IMR-90 (cell line): ENCODE measurements around the gene PLSCR2. TPM values are rescaled to one million over a fixed set of nuclear protein-coding genes. Genes with fewer than 3 reads are reported as not detected.

Source experiments
- ATAC-seq: fragments of 200-7000 bp; cut with Tn5 transposase; 2 replicates; pipeline ENCODE4 v1.9.1; 2020; ENCODE audit warnings: low read depth, mild to moderate bottlenecking, moderate library complexity
- BruUV-seq: library from RNA; stranded (reverse); fragments of 400-500 nt; replicated peaks from 2 replicates; lab custom pipeline; 2021; lab: Mats Ljungman, UMichigan
- CTCF ChIA-PET: fragments of 300-600 bp; formaldehyde crosslinking; extraction: SDS; loops from one replicate; lab custom pipeline; 2021; ENCODE audit warnings: antibody characterized with exemption; lab: Yijun Ruan, JAX
- POLR2A ChIA-PET: fragments of 300-600 bp; sonication (Branson Sonifier 250); formaldehyde crosslinking; loops from one replicate; lab custom pipeline; 2022; ENCODE audit warnings: antibody characterized with exemption; ENCODE audit not compliant: unreplicated experiment; lab: Charles Lee
- DNase-seq: peaks from one replicate; pipeline ENCODE4 v3.0.0; 2013
- H2AFZ ChIP-seq: replicated peaks from 2 replicates; pipeline ENCODE3; 2013; ENCODE audit warnings: low read length, mild to moderate bottlenecking; ENCODE audit not compliant: poor library complexity
- H2AK5ac ChIP-seq: 2 replicates; pipeline ENCODE4 v1.6.1; 2013; ENCODE audit warnings: low read depth, low read length, inconsistent platforms
- H2AK9ac ChIP-seq: replicated peaks from 2 replicates; pipeline ENCODE3; 2013; ENCODE audit warnings: mild to moderate bottlenecking, low read depth, low read length, moderate library complexity; ENCODE audit not compliant: poor library complexity
- H2BK120ac ChIP-seq: 2 replicates; pipeline ENCODE4 v1.6.1; 2013; ENCODE audit warnings: low read depth, low read length, inconsistent platforms
- H2BK15ac ChIP-seq: 3 replicates; pipeline ENCODE4 v1.6.1; 2013; ENCODE audit warnings: low read depth, low read length, inconsistent platforms
- H2BK20ac ChIP-seq: 2 replicates; pipeline ENCODE4 v1.6.1; 2013; ENCODE audit warnings: low read depth, mild to moderate bottlenecking, inconsistent platforms, low read length, moderate library complexity
- H2BK5ac ChIP-seq: 2 replicates; pipeline ENCODE4 v1.6.1; 2013; ENCODE audit warnings: mild to moderate bottlenecking, low read depth, low read length, inconsistent platforms; ENCODE audit not compliant: poor library complexity, severe bottlenecking
- H3K14ac ChIP-seq: replicated peaks from 2 replicates; pipeline ENCODE4 v1.6.1; 2013; ENCODE audit warnings: low read depth, low read length, inconsistent platforms
- H3K18ac ChIP-seq: 2 replicates; pipeline ENCODE4 v1.6.1; 2013; ENCODE audit warnings: low read depth, low read length, control low read depth
- H3K23ac ChIP-seq: 2 replicates; pipeline ENCODE4 v1.6.1; 2013; ENCODE audit warnings: low read depth, low read length, inconsistent platforms
- H3K27ac ChIP-seq: 2 replicates; pipeline ENCODE4 v1.5.1; 2013; ENCODE audit warnings: mild to moderate bottlenecking, control low read depth, low read length; ENCODE audit not compliant: insufficient read depth
- H3K27me3 ChIP-seq: 2 replicates; pipeline ENCODE4 v1.6.1; 2013; ENCODE audit warnings: low read length; ENCODE audit not compliant: control insufficient read depth, insufficient read depth
- H3K36me3 ChIP-seq: 2 replicates; pipeline ENCODE4 v1.6.1; 2013; ENCODE audit warnings: low read length, mixed read lengths; ENCODE audit not compliant: control insufficient read depth, insufficient read depth
- H3K4ac ChIP-seq: 2 replicates; pipeline ENCODE4 v1.6.1; 2013; ENCODE audit warnings: low read depth, low read length, inconsistent platforms
- H3K4me1 ChIP-seq: 2 replicates; pipeline ENCODE4 v1.6.1; 2013; ENCODE audit warnings: low read length, mixed read lengths; ENCODE audit not compliant: control insufficient read depth, insufficient read depth
- H3K4me2 ChIP-seq: 2 replicates; pipeline ENCODE4 v1.6.1; 2013; ENCODE audit warnings: low read depth, mild to moderate bottlenecking, control low read depth, low read length, moderate library complexity
- H3K4me3 ChIP-seq: 2 replicates; pipeline ENCODE4 v1.5.1; 2013; ENCODE audit warnings: low read depth, mild to moderate bottlenecking, control low read depth, low read length, moderate library complexity; ENCODE audit not compliant: insufficient read depth
- H3K56ac ChIP-seq: 2 replicates; pipeline ENCODE4 v1.6.1; 2013; ENCODE audit warnings: low read length, inconsistent platforms; ENCODE audit not compliant: insufficient read depth; ENCODE audit errors: extremely low read depth
- H3K79me1 ChIP-seq, 2 experiments: 2 replicates each; pipeline ENCODE4 v1.6.1; 2013; ENCODE audit warnings: low read length in 2 of 2, inconsistent platforms in 1 of 2, low read depth in 1 of 2
- H3K9ac ChIP-seq: 2 replicates; pipeline ENCODE4 v1.6.1; 2013; ENCODE audit warnings: low read depth, low read length, control low read depth
- H3K9me1 ChIP-seq: 2 replicates; pipeline ENCODE4 v1.6.1; 2013; ENCODE audit warnings: low read length, inconsistent platforms; ENCODE audit not compliant: insufficient read depth
- H3K9me3 ChIP-seq: 2 replicates; pipeline ENCODE4 v1.6.1; 2013; ENCODE audit warnings: low read length; ENCODE audit not compliant: control insufficient read depth, insufficient read depth
- H4K20me1 ChIP-seq: 2 replicates; pipeline ENCODE4 v1.6.1; 2013; ENCODE audit warnings: low read length, inconsistent platforms; ENCODE audit not compliant: insufficient read depth
- H4K5ac ChIP-seq: 2 replicates; pipeline ENCODE4 v1.6.1; 2013; ENCODE audit warnings: mild to moderate bottlenecking, low read depth, low read length, control low read depth
- H4K8ac ChIP-seq, 2 experiments: 2 replicates each; pipeline ENCODE4 v1.6.1; 2013; ENCODE audit warnings: low read depth in 2 of 2, low read length in 2 of 2, control low read depth in 1 of 2, inconsistent platforms in 1 of 2
- H4K91ac ChIP-seq: 2 replicates; pipeline ENCODE4 v1.6.1; 2013; ENCODE audit warnings: low read depth, low read length, inconsistent platforms; ENCODE audit not compliant: insufficient read depth
- BHLHE40 ChIP-seq: fragments of 150-350 bp; IDR thresholded peaks from 2 replicates; pipeline ENCODE4 v1.6.1; 2016; ENCODE audit warnings: mild to moderate bottlenecking, low read depth, low read length
- CEBPB ChIP-seq: IDR thresholded peaks from 2 replicates; pipeline ENCODE4 v1.6.1; 2012; ENCODE audit warnings: low read depth, low read length, improper control_type of control experiment
- CHD1 ChIP-seq: IDR thresholded peaks from 2 replicates; pipeline ENCODE4 v1.6.1; 2012; ENCODE audit warnings: low read depth, low read length, improper control_type of control experiment
- FOS ChIP-seq: fragments of 150-350 bp; IDR thresholded peaks from 2 replicates; pipeline ENCODE4 v1.6.1; 2016; ENCODE audit warnings: low read depth, low read length
- MAFK ChIP-seq: IDR thresholded peaks from 2 replicates; pipeline ENCODE4 v1.6.1; 2012; ENCODE audit warnings: low read depth, low read length, improper control_type of control experiment
- MAZ ChIP-seq: IDR thresholded peaks from 2 replicates; pipeline ENCODE4 v1.6.1; 2012; ENCODE audit warnings: low read depth, mild to moderate bottlenecking, low read length, improper control_type of control experiment, moderate library complexity, borderline replicate concordance
- MXI1 ChIP-seq: IDR thresholded peaks from 2 replicates; pipeline ENCODE4 v1.6.1; 2012; ENCODE audit warnings: low read depth, mild to moderate bottlenecking, low read length, moderate library complexity, borderline replicate concordance
- NFE2L2 ChIP-seq: fragments of 150-350 bp; IDR thresholded peaks from 2 replicates; pipeline ENCODE4 v1.6.1; 2016; ENCODE audit warnings: low read depth, mild to moderate bottlenecking, low read length
- POLR2A ChIP-seq: IDR thresholded peaks from 2 replicates; pipeline ENCODE4 v1.6.1; 2012; ENCODE audit warnings: mild to moderate bottlenecking, low read depth, low read length
- RAD21 ChIP-seq: IDR thresholded peaks from 2 replicates; pipeline ENCODE4 v1.6.1; 2012; ENCODE audit warnings: low read length, improper control_type of control experiment
- RCOR1 ChIP-seq: IDR thresholded peaks from 2 replicates; pipeline ENCODE4 v1.6.1; 2012; ENCODE audit warnings: mild to moderate bottlenecking, low read length, improper control_type of control experiment; ENCODE audit not compliant: insufficient replicate concordance
- RFX5 ChIP-seq: IDR thresholded peaks from 2 replicates; pipeline ENCODE4 v1.8.0; 2012; ENCODE audit warnings: low read depth, mild to moderate bottlenecking, low read length, moderate library complexity
- SMC3 ChIP-seq: fragments of 150-350 bp; IDR thresholded peaks from 2 replicates; pipeline ENCODE4 v1.6.1; 2016; ENCODE audit warnings: low read depth, mild to moderate bottlenecking, antibody characterized with exemption, low read length, moderate library complexity
- USF2 ChIP-seq: fragments of 150-350 bp; IDR thresholded peaks from 2 replicates; pipeline ENCODE4 v1.6.1; 2017; ENCODE audit warnings: mild to moderate bottlenecking, antibody characterized with exemption, low read length, low read depth
- dilution Hi-C: fragments of 300-500 bp; cut with HindIII; formaldehyde crosslinking; loops from one replicate; pipeline ENCODE4 v1.14.3; 2018; ENCODE audit warnings: low sequenced_read_pairs; ENCODE audit not compliant: unreplicated experiment
- in situ Hi-C: fragments of 300-500 bp; cut with MboI; formaldehyde crosslinking; loops from 3 replicates; pipeline ENCODE4 v1.14.3; 2019; ENCODE audit warnings: low sequenced_read_pairs, inconsistent platforms, mixed read lengths
- intact Hi-C: fragments of 100-400 bp; cut with micrococcal nuclease; formaldehyde crosslinking; loops from 2 replicates; pipeline ENCODE4 v1.10.0; 2022
- polyA plus RNA-seq, 3 experiments: library from polyadenylated mRNA; depleted of rRNA; stranded (reverse); fragments of >200 nt; gene quantifications; 2 replicates each; pipeline ENCODE4 v1.2.3, GENCODE V29; 2012; ENCODE audit warnings: low replicate concordance in 1 of 3
- total RNA-seq: library from RNA; depleted of rRNA; stranded (reverse); fragments of >200 nt; gene quantifications from 2 replicates; pipeline ENCODE4 v1.2.3, GENCODE V29; 2012
- TF ChIP-seq, protein P1 (sequence below): fragments of 150-350 bp; IDR thresholded peaks from 2 replicates; pipeline ENCODE4 v1.6.1; 2016; ENCODE audit warnings: low read depth, mild to moderate bottlenecking, low read length, moderate library complexity, borderline replicate concordance
- TF ChIP-seq, protein P2 (sequence below): conservative IDR thresholded peaks from 2 replicates; pipeline ENCODE4 v1.5.1; 2012; ENCODE audit warnings: mild to moderate bottlenecking, low read depth, low read length, improper control_type of control experiment

PLSCR2 gene
- total and polyA plus RNA-seq, 2 of the 4 experiments (the other 2 are of a cell fraction): not detected

GRCh38 chr3:146501752-146502151 is 32.4 kb upstream of the PLSCR2 start:
- H3K4me1 ChIP-seq: peaks cover 3% of the 10 kb centered on the region; the same call in 1 of the 2 replicates
- H4K91ac ChIP-seq: no peak overlapping the region
- no peak overlapping the region for H3K56ac ChIP-seq
- POLR2A ChIA-PET: no interaction called here
- no peak for ATAC-seq
- H3K4ac ChIP-seq: no peak overlapping the region
- CTCF ChIA-PET: no interaction called here
- no peak overlapping the region for H2AK5ac ChIP-seq
- H3K36me3 ChIP-seq: no peaks in the 10 kb centered on the region
- no peak overlapping the region for H2AFZ ChIP-seq
- no peaks in the 10 kb centered on the region for H3K9me3 ChIP-seq
- no TSS peak for BruUV-seq
- no peaks in the 10 kb centered on the region for H3K79me1 ChIP-seq
- H2AK9ac ChIP-seq: no peak overlapping the region
- H3K9me1 ChIP-seq: no peaks in the 10 kb centered on the region; the same call in none of the 2 replicates
- no peak overlapping the region for H3K18ac ChIP-seq
- intact Hi-C loops: no loop called here
- TF ChIP-seq RAD21 (no peak), MAZ (no peak), CEBPB (no peak), BHLHE40 (no peak), NFE2L2 (no peak), SMC3 (no peak), MXI1 (no peak), FOS (no peak), POLR2A (no peak), USF2 (no peak), RCOR1 (no peak), CHD1 (no peak), MAFK (no peak), RFX5 (no peak)
- TF ChIP-seq, protein P1, sequence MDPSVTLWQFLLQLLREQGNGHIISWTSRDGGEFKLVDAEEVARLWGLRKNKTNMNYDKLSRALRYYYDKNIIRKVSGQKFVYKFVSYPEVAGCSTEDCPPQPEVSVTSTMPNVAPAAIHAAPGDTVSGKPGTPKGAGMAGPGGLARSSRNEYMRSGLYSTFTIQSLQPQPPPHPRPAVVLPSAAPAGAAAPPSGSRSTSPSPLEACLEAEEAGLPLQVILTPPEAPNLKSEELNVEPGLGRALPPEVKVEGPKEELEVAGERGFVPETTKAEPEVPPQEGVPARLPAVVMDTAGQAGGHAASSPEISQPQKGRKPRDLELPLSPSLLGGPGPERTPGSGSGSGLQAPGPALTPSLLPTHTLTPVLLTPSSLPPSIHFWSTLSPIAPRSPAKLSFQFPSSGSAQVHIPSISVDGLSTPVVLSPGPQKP: no peak
- TF ChIP-seq, protein P2, sequence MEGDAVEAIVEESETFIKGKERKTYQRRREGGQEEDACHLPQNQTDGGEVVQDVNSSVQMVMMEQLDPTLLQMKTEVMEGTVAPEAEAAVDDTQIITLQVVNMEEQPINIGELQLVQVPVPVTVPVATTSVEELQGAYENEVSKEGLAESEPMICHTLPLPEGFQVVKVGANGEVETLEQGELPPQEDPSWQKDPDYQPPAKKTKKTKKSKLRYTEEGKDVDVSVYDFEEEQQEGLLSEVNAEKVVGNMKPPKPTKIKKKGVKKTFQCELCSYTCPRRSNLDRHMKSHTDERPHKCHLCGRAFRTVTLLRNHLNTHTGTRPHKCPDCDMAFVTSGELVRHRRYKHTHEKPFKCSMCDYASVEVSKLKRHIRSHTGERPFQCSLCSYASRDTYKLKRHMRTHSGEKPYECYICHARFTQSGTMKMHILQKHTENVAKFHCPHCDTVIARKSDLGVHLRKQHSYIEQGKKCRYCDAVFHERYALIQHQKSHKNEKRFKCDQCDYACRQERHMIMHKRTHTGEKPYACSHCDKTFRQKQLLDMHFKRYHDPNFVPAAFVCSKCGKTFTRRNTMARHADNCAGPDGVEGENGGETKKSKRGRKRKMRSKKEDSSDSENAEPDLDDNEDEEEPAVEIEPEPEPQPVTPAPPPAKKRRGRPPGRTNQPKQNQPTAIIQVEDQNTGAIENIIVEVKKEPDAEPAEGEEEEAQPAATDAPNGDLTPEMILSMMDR: no peak
- H3K23ac ChIP-seq: no peak overlapping the region
- dilution Hi-C loops: no loop called here
- H4K20me1 ChIP-seq: no peaks in the 10 kb centered on the region
- no peak overlapping the region for H4K8ac ChIP-seq
- no peak overlapping the region for H3K4me2 ChIP-seq
- no peak overlapping the region for H3K9ac ChIP-seq
- in situ Hi-C loops: no loop called here
- H3K4me3 ChIP-seq: no peak overlapping the region
- no peak overlapping the region for H2BK20ac ChIP-seq
- no peak overlapping the region for H3K27ac ChIP-seq
- no peak overlapping the region for H2BK15ac ChIP-seq
- no peak overlapping the region for H2BK5ac ChIP-seq
- H3K14ac ChIP-seq: no peak overlapping the region
- H4K5ac ChIP-seq: no peak overlapping the region
- DNase-seq: no peak
- H2BK120ac ChIP-seq: no peak overlapping the region
- no peaks in the 10 kb centered on the region for H3K27me3 ChIP-seq
